Measurements from ENCODE around the gene ESRRB.

ESRRB gene

DNA sequence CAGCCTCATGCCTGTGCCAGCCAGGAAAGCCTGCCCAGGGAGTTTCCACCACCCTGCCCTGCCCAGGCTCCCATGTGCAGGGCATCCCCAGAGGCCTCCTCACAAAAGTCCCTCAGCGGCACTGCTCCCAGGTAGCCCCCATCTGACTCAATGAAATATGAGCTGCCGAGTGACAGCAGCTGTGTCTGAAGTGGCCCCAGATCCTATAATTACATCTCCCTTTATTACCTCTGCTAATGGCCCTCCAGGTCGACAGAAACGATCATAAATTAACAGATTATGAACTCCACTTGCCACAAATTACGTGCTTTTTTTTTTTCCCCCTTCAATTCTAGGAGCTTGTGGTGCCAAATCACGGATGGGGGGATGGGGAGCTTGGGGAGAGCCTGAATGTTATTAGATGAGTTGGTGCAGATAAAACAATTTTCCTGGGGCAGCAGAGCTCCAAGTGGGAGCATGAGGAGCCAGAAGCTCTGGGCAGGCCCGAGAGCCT, 110.4 kb downstream of the ESRRB start (continued):
- peak; percentile 95 for TF ChIP-seq ZNF639 (tag by site-specific recombination; IDR thresholded peaks at IDR 0.05)
- TF ChIP-seq HOXA7 (CRISPR knock-in tag; IDR thresholded peaks at IDR 0.05; ENCODE audit: borderline replicate concordance), result no peak
- TF ChIP-seq ZFP3 (tag by site-specific recombination; IDR thresholded peaks at IDR 0.05; ENCODE audit: low read depth), result no peak
- no peak for TF ChIP-seq HOXD13 (CRISPR knock-in tag; IDR thresholded peaks at IDR 0.05; ENCODE audit: borderline replicate concordance)
- TF ChIP-seq, protein P1, sequence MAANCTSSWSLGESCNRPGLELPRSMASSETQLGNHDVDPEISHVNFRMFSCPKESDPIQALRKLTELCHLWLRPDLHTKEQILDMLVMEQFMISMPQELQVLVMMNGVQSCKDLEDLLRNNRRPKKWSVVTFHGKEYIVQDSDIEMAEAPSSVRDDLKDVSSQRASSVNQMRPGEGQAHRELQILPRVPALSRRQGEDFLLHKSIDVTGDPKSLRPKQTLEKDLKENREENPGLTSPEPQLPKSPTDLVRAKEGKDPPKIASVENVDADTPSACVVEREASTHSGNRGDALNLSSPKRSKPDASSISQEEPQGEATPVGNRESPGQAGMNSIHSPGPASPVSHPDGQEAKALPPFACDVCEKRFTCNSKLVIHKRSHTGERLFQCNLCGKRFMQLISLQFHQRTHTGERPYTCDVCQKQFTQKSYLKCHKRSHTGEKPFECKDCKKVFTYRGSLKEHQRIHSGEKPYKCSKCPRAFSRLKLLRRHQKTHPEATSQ (tag by site-specific recombination; IDR thresholded peaks at IDR 0.05), result peak; percentile 77; the same call in 1 of the 2 replicates
- TF ChIP-seq MZF1 (tag by site-specific recombination; IDR thresholded peaks at IDR 0.05; ENCODE audit: borderline replicate concordance), result peak; percentile 98
- TF ChIP-seq, protein P2, sequence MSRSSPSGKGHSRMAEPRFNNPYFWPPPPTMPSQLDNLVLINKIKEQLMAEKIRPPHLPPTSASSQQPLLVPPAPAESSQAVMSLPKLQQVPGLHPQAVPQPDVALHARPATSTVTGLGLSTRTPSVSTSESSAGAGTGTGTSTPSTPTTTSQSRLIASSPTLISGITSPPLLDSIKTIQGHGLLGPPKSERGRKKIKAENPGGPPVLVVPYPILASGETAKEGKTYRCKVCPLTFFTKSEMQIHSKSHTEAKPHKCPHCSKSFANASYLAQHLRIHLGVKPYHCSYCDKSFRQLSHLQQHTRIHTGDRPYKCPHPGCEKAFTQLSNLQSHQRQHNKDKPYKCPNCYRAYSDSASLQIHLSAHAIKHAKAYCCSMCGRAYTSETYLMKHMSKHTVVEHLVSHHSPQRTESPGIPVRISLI (tag by site-specific recombination; IDR thresholded peaks at IDR 0.05), result peak; percentile 97
- TF ChIP-seq, protein P3, sequence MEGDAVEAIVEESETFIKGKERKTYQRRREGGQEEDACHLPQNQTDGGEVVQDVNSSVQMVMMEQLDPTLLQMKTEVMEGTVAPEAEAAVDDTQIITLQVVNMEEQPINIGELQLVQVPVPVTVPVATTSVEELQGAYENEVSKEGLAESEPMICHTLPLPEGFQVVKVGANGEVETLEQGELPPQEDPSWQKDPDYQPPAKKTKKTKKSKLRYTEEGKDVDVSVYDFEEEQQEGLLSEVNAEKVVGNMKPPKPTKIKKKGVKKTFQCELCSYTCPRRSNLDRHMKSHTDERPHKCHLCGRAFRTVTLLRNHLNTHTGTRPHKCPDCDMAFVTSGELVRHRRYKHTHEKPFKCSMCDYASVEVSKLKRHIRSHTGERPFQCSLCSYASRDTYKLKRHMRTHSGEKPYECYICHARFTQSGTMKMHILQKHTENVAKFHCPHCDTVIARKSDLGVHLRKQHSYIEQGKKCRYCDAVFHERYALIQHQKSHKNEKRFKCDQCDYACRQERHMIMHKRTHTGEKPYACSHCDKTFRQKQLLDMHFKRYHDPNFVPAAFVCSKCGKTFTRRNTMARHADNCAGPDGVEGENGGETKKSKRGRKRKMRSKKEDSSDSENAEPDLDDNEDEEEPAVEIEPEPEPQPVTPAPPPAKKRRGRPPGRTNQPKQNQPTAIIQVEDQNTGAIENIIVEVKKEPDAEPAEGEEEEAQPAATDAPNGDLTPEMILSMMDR (tag by site-specific recombination; IDR thresholded peaks at IDR 0.05), result no peak
- TF ChIP-seq ZNF24 (tag by site-specific recombination; IDR thresholded peaks at IDR 0.05), result peak; percentile 99
- peak; percentile 100 for TF ChIP-seq OSR2 (tag by site-specific recombination; IDR thresholded peaks at IDR 0.05)
- TF ChIP-seq ZNF518A (tag by site-specific recombination; conservative IDR thresholded peaks at IDR 0.05; ENCODE audit: low read depth), result peak; percentile 64

- Histone ChIP-seq H3K4me1 (ENCODE audit: control insufficient read depth, insufficient read depth, low read length) (peaks cover 17% of the 10 kb centered on the region), H3K27ac (ENCODE audit: extremely low read depth, low read depth, low read length) (no peak overlapping the region; the same call in 1 of the 2 replicates), H3K4me3 (ENCODE audit: low read depth, low read length) (no peak overlapping the region), H3K36me3 (ENCODE audit: control insufficient read depth in 2 of 2, insufficient read depth in 1 of 2, low read length in 2 of 2) (no peaks in the 10 kb centered on the region), H3K9me3 (ENCODE audit: control insufficient read depth, insufficient read depth, low read depth, low read length) (no peaks in the 10 kb centered on the region)
- ChIA-PET POLR2A (no interaction called here), CTCF (interaction anchor here (0.6 to 1.5 kb wide), 2 partner anchors 14 to 438 kb away, joined by 3 read pairs; no protein-coding TSS in a partner anchor)
- peak; percentile 60 for TF ChIP-seq ZNF341 (tag by site-specific recombination; IDR thresholded peaks at IDR 0.05; ENCODE audit: low read depth)
- TF ChIP-seq, protein P4, sequence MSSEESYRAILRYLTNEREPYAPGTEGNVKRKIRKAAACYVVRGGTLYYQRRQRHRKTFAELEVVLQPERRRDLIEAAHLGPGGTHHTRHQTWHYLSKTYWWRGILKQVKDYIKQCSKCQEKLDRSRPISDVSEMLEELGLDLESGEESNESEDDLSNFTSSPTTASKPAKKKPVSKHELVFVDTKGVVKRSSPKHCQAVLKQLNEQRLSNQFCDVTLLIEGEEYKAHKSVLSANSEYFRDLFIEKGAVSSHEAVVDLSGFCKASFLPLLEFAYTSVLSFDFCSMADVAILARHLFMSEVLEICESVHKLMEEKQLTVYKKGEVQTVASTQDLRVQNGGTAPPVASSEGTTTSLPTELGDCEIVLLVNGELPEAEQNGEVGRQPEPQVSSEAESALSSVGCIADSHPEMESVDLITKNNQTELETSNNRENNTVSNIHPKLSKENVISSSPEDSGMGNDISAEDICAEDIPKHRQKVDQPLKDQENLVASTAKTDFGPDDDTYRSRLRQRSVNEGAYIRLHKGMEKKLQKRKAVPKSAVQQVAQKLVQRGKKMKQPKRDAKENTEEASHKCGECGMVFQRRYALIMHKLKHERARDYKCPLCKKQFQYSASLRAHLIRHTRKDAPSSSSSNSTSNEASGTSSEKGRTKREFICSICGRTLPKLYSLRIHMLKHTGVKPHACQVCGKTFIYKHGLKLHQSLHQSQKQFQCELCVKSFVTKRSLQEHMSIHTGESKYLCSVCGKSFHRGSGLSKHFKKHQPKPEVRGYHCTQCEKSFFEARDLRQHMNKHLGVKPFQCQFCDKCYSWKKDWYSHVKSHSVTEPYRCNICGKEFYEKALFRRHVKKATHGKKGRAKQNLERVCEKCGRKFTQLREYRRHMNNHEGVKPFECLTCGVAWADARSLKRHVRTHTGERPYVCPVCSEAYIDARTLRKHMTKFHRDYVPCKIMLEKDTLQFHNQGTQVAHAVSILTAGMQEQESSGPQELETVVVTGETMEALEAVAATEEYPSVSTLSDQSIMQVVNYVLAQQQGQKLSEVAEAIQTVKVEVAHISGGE (tag by site-specific recombination; conservative IDR thresholded peaks at IDR 0.05; ENCODE audit: low read depth), result no peak
- TF ChIP-seq ZNF16 (tag by site-specific recombination; IDR thresholded peaks at IDR 0.05; ENCODE audit: low read depth), result no peak
- no peak for TF ChIP-seq KLF1 (tag by site-specific recombination; IDR thresholded peaks at IDR 0.05)
- TF ChIP-seq ZNF324 (tag by site-specific recombination; IDR thresholded peaks at IDR 0.05), result no peak
- TF ChIP-seq ZNF280D (tag by site-specific recombination; IDR thresholded peaks at IDR 0.05), result no peak
- no peak for TF ChIP-seq ZNF501 (tag by site-specific recombination; IDR thresholded peaks at IDR 0.05)
- no peak for TF ChIP-seq ZEB2 (tag by site-specific recombination; IDR thresholded peaks at IDR 0.05)
Measured at GRCh38 chr14:76488551-76488950, 112.6 kb downstream of the ESRRB start.
